HG03378 (cell line): ENCODE data around the gene GRK5.
"Not testable (repeated sequence)": the region's sequence is repeated elsewhere in the genome, so short reads cannot be mapped to it uniquely, and the experiment has no call there.

Experiments
- ATAC-seq: cut with Tn5 transposase; IDR thresholded peaks from one replicate; pipeline ENCODE4 v1.9.1; 2021; ENCODE audit warnings: mild to moderate bottlenecking, moderate library complexity; ENCODE audit not compliant: unreplicated experiment

The GRK5 gene

DNA sequence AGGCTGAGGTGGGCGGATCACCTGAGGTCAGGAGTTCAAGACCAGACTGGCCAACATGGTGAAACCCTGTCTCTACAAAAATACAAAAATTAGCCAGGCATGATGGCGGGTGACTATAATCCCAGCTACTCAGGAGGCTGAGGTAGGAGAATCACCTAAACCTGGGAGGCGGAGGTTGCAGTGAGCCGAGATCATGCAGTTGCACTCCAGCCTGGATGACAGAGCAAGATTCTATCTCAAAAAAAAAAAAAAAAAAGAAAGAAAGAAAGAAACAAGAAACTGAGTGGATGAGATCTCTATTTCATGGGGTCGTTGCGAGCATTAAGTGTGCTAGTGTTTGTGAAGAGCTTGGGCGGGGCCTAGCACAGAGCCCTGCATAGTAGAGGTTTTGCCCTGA, 65.0 kb downstream of the GRK5 start:
- ATAC-seq = not testable (repeated sequence)

DNA sequence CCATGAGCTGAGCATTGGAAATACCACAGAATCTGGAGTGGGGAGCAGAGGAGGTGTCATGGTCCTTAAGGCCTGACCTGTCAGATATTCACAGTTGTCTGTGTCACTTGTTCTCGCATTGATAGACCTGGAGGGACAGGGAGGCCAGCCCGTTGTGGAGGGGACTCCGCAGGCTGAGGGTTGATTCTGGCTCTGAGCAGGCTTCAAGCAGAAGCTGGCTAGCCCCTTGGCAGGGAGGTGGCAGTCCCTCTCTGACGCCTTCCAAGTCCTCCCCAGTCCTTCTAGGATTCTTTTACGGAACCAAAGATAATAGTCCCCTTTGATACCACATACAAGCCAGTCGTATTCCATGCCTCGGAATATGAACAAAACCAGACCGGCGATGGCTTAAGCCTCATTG, 65.4 kb downstream of the GRK5 start:
- no peak for ATAC-seq

DNA sequence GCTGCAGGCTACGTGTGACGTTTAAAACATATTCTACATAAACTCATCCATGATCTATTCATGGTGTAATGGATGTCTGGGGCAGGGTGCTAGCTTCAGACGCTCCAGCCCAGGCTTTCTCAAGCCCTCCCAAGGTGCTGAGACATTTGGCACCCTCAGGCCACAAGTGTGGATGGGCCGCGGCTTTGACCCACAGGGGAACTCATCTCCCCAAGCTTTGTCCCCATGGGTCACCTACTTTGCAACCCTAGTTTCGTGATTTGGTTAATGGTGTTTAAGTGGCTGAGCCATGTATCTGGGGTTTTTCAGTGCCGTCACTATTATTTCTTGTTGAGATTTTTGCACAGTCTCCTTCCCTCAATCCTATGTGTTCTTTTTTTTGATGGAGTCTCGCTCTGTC, 66.0 kb downstream of the GRK5 start:
- no peak for ATAC-seq

DNA sequence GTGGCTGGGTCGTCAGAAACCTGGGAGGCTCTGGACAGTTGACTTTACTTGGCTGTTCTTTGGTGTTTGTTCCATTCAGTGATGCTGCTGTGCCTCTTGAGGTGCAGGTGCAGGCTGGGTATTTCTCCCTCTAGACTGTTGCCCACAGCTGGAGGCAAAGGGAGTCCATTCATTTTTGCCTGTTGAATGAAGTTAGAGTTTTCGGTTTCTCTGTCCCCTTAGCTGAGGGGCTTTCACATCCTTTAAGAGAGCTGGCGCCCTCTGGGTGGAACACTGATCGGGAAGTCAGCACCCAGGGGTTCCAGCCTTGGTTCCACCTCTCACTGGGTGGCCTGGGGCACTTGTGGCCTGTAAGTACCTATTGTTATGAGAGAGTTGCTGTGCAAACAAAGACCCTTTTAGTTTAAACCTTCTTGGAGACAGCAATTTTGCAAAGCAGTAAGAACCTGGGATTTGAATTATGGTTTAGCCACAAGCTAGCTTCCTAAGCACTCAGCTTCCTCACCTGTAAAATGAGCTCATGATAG, 67.2 kb downstream of the GRK5 start:
- ATAC-seq = no peak

DNA sequence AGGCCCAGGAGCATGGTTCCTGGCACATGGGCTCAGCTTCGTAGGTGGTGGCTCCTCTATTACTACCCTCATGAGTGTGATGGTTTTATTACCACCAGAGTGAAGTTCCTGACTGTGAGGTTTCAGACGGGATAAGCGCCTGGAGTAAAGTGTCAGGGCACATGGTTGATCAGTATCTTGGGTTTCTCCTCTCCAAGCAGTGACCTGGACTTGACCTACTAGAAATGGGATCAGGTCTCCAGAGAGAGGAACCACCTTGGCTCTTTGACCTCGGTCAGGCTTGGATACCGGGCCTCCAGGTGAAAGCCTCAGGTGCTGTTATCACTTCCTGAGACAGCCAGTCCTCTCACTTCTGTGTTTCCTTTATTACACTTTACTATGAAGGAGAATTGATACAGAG, 67.7 kb downstream of the GRK5 start:
- ATAC-seq = no peak

DNA sequence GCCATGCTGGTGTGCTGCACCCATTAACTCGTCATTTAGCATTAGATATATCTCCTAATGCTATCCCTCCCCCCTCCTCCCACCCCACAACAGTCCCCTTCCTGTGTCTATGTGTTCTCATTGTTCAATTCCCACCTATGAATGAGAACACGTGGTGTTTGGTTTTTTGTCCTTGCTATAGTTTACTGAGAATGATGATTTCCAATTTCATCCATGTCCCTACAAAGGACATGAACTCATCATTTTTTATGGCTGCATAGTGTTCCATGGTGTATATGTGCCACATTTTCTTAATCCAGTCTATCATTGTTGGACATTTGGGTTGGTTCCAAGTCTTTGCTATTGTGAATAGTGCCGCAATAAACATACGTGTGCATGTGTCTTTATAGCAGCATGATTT, 68.8 kb downstream of the GRK5 start:
- not testable (repeated sequence) for ATAC-seq

DNA sequence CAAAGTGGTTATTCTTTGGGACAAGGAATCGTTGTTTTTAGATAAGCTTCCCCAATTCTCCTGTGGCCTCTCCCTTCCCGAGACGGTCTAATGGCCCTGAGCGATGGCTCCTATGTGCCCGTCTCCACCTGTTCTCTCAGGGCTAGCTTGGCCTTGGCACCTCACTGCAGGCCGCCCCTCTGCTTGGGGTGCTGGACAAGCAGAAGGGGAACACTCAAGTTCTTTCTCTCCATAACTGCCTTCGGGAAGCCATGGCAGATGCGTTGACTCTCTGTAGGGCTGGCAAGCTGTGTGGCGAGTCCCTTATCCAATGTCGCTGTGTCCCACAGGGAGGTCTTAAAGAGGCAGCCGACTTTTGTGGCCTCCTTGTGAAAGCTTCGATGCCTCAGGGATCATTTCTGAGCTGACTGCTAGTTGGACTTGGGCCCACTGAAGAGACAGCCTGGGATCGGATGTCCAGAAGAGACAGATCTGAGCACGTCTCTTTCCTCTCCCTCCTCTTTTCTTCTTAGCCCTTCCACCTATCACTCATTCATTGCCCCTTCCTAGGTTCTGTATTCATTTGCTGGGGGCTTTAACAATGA, 70.8 kb downstream of the GRK5 start:
- ATAC-seq = no peak

DNA sequence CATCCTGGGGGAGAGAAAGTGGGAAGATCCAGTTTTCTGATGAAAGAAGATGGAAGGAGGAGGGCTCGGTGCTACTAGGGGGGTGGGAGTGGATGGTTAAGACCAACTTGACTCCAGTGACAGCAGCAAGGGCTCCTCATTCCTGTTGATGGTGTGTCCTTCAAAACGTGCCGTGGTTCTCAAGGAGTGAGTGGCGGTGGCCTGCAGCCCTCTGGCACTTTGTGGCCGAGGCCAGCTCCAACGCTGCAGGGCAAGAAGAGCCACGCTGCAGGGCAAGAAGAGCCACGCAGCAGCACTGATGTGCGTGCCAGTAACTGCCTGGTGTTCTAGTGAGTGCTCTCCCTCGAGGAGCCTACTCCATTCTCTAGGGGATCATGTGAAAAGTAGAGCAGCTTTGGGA, 72.1 kb downstream of the GRK5 start:
- ATAC-seq = no peak

DNA sequence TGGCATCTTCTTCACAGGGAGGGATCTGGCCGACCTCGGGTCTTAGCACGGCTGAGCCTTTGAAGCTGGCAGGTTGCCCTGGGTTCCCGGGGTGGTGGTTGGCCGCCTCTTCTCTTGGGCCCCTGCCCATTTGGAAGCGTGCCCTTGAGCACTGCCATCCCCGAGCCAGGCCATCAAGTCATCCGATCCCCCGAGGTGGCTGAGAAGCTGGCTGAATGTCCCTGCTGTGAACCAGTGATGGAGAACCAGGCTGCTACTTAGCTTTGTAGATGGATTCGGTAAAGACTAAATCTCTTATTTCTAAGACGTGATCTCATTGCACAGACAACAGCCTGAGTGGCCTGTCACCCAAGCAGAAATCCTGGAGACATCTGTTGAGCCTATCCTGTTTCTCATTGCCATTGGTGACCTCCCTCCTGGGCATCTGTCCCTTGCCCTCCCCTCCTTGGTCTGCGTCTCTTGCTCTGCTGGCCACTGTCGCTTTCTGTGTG, 74.3 kb downstream of the GRK5 start:
- ATAC-seq = no peak

DNA sequence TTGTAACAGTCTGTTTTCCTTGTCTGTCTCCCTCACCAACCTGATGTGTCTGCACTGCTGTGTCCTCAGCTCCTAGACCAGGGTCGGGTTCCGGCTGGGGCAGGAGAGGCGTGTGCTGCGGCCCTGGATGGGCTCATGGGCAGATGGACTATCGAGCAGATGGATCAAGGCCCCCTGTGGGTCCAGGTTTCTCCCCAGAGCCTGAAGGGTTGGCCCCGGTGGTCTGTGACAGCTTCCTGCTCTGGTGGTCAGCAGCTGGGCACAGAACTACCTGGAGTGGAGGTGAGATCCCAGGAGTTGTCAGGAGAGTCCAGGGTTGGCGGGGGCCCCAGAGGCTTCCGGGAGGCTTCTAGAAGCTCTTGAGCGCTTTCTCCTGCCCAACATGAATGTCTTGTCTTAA, 75.1 kb downstream of the GRK5 start:
- ATAC-seq = no peak

DNA sequence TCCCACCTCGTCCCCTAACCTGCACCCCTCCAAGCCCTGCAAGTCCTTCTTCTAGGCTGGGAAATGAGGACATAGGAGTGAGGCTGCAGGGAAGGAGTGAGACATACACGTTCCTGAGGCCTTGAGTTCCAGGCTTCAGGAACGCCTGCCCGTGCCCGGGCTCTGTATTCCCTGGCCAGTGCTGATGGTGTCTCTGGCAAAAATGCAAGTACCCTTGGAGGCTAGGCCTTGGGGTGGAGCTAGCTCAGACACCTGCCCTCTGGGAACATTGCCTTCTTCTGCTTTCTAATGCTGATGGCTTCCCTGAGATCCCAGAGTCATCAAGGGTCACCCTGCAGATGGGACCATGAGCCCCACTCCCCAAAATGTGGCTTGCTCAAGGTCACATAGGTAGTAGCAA, 76.0 kb downstream of the GRK5 start:
- ATAC-seq = no peak

DNA sequence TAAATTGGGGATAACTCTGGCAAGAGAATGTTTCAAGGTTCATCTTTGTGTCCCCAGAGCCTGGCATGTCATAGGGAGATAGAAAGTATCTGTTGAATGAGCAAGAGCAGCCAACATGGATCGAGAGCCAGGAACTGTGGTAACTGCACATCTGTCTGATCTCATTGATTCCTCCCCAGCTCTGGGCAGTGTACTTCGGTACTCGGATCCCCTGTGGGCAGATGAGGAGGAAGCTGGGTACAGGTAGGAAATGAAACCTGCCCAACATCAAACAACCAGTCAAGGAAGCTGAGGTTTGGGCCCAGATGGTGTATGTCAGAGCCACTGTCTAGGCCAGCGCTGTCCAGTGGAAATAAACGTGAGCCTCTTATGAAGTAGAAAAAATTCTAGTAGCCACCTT, 76.4 kb downstream of the GRK5 start:
- ATAC-seq = peak; percentile 60

DNA sequence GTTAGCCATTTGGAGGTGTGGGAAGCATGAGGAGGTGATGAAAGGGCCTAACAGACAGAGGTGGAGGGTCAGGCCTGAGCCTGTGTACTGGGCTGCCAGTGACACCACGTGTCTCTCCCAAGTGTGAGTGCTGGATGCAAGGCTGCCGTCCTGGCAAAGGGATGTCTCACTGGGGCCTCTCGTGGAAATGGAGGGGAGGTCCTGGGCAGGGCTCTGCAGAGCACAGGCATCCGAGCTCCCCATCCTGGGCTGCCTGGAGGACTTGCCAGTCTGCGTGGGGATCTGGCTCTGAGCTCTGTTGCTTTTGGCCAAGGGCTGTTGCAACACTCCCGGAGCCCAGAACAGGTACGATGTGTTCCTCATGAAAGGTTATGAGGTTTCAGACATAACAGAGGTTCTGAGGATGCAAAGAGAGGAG, 77.3 kb downstream of the GRK5 start:
- ATAC-seq = no peak

DNA sequence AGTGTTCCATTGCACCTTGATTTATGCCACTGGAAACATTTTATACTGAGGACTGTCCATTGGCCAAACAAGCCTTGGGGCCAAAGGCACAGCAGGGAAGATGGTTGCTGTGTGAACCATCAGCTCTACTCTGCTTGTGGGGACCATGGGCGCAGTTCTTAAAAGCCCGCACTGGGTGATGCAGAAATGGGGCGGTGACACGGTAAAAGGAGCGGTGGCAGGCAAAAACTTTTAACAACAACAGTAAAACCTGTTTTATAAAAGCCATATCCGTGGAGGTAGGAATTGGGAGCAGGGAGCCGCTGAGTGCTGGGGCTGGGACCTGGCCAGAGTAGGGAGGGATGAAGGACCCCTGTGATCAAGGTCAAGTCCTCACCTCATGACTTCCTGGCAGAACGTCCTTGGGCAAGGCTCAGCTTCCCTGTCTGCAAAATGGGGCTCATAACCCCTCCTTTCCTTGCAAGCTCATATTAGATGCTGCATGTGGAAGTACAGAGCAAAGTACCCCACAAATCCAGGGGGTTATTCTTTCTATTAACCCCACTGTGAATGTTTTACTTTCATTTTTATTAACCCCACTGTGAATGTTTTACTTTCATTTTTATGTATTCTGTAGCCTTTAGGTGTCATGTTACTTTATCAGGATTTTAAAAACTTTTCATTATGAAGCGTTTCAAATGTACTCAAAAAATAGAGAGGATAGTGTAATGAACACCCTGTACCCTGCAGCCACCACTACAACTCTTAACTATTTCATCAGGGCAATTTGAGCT, 78.3 kb downstream of the GRK5 start:
- no peak for ATAC-seq

DNA sequence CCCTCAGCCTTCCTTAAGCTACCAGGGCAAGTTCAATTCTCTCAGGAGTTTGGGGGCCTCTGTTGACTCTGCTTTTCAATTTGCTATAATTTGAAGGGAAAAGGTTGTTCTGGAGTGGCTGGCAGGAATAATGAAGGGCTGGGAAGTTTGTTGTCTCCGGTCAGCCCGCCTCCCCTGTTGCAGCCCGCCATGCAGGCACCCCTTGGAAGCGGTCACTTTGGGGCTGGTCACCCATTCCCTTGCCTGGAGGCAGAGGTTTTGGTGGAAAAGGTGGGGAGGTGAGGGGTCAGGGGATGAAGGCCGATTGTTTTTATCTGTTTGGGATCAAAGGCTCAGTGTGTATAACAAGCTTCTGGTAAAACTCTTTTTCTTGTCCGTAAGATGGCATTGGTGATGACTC, 79.1 kb downstream of the GRK5 start:
- ATAC-seq = no peak

DNA sequence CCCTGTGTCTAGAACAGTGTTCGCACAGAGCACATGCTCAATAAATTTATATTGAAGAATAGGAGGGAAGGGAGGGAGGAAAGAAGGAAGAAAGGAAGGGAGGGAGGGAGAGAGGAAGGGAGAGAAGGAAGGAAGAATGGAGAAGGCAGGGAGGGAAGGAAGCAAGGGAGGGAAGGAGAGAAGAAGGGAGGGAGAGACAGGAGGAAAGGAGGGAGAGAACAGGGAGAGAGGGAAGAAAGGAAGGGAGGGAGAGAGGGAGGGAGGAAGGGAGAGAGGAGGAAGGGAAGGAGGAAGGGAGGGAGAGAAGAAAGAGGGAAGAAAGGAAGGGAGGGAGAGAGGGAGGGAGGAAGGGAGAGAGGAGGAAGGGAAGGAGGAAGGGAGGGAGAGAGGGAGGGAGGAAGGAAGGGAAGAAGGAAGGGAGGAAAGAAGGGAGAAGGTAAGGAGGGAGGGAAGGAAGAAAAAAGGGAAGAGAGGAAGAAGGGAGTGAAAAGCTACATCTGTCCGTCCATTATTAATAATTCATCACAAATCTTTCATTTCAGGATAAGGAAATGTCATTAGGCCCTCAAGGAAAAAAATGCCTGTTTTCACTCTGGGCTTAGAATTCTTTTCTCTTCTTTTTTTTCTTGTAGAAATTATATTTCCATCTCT, 79.7 kb downstream of the GRK5 start:
- ATAC-seq = no peak

DNA sequence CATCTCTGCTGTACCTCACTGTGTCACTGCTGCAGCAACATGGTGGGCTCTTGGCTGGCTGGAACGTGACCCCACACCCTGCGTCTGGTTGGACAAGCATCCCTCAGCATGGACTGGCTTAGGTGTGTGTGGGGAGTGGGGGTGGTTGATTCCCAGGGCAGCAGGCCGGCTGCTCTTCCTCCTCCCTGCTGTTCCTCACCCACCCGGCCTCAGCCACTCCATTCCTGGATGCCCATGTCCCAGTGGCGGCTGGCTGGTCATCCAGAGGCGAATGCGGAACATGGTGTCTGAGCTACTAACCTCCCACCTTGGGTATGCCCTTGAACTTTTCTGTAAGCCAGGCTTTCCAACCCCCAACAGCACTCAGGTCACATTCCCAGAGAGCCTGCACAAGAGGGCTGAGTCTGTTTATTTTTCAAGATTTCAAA, 81.2 kb downstream of the GRK5 start:
- ATAC-seq = no peak

DNA sequence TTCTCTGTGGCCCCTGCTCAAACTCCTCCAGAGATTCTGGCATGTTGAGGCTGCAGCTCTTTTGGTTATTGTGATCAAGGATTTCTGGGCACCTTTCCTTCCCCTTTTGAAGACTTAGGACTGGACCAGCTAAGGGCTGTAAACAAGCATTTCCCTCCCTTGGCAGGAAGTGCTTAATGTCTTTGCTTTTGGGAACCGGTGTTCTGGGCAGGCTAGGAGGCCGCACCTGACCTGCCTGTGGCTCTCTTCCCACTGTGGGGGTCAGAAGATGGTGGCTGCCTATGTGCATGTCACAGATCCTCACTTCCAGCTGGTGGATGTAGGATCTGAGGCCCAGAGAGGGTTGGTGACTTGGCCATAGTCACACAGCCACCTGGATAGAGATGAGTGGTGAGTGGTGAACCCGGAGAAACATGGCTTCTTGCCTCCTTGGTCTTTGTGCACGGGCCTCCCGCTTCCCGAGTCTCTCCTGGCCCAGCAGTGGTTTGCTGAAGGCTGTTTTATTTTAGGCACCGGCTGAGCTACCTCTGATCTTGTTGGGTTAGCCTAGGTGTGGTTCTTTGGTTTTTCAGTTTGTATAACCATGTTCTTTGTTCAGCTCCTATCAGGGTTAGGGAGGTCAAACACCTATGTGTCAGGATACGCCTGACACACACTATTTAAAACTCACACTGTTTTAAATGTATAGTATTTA, 82.0 kb downstream of the GRK5 start:
- ATAC-seq = no peak

DNA sequence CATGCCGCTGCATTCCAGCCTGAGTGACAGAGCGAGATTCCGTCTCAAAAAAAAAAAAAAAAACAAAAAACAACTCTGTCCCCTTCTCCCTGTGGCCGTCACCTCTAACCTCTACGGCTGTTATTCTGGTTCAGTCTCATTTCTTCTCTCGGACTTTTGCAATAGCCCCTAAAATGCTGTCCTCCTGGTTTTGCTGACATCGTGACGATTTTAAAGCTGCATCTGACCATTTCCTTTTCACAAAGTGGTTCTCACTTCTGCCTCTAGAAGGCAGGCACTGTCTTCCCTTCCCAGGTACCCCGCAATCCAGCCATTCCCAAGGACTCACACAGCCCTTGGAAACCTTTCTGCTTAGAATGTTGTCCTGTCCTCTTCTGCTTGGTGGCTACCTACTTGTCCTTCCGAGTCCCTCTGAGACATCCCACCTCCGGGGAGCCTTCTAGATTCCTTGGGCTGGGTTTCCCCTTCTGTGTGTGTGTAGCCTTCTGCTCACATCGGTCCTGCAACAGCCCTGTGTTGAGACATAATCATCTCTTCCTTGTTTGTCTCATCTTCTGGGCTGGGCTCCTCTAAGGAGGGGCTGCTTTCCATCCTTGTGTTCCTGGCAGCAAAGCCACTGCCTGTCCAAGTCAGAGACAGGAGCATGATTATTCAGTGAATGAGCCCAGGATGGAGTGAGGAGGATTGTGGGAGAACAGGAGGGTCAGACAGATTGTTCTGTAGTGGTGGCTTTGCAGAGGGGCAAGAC, 83.1 kb downstream of the GRK5 start:
- ATAC-seq = no peak

DNA sequence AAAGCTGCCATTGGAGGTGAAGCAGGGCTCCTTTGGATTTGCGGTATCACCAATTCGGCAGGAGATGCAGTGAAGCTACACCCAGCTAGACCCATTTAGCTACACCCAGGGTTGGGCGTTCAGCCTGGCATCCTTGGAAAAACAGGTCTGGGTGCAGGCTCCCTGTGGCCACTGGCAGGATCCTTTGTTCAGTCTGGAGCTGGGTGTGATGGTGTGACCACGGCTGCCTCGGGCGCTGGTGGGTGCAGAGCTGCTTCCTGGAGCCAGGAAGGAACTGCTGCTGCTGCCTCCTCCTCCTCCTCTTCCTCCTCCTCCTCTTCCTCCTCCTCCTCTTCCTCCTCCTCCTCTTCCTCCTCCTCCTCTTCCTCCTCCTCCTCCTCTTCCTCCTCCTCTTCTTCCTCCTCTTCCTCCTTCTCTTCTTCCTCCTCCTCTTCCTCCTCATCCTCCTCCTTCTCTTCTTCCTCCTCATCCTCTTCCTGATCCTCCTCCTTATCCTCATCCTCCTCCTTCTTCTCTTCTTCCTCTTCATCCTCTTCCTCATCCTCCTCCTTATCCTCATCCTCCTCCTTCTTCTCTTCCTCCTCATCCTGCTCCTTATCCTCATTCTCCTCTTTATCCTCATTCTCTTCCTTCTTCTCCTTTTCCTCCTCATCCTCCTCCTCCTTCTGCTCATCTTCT, 84.0 kb downstream of the GRK5 start:
- ATAC-seq = no peak
